DMS 273 (cell line): ENCODE measurements around the gene MACROD1.
"Not testable (repeated sequence)": the region's sequence is repeated elsewhere in the genome, so short reads cannot be mapped to it uniquely, and the experiment has no call there.

ENCODE experiments used
- DNase-seq: peaks from one replicate; lab custom pipeline; 2025; ENCODE audit not compliant: unreplicated experiment; lab: John Stamatoyannopoulos, UW

The MACROD1 gene

DNA sequence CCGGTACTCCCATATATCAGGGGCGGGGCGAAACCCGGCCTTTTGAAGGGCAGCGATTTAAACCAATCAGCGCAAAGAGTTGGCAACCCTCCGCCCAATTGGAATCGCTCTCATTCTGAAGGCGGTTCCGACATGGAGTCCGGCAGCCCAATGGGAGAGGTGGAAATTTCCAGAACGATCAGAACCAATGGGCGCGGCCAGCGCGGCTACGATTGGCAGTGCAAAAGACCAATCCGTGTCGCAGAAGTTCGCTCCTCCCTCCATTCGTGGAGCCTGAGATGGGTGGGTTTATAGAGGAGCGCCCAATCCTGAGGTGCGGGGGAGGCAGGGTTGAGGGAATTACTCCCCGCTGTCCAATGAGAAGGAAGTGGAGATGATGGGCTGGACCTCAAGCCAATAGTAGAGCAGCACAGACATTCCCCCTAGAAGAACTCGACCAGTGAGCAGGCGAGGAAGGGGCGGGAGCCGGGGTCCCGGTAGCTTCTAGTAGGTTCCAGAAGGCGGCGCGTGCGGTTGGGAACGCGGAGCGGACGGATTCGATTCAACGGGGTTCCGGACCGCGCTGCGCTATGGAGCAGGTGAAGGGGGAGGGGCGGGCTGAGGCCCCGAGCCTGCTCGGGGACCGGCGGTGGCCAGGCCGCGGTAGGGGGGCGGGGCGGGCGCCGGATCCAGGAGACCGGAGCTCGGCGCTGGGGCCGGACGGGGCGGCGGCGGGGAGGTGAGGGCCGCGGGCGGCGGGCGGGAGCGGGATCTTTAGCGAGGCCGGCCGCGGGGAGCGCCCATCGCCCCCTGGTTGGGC lies 20.0 kb upstream of the MACROD1 start, which contains the start of gene STIP1:
Gene STIP1, plus strand, starts transcription at position 479 of the 799 bp plus-strand sequence. Its CDS starts 91 bp downstream, at position 570.
- DNase-seq = peak; percentile 99

GRCh38 chr11:64185175-64185692 lies 19.3 kb upstream of the MACROD1 start:
- DNase-seq = peak; percentile 74

- no peak for DNase-seq
Observed at GRCh38 chr11:64183890-64184289, 18.0 kb upstream of the MACROD1 start.

DNA sequence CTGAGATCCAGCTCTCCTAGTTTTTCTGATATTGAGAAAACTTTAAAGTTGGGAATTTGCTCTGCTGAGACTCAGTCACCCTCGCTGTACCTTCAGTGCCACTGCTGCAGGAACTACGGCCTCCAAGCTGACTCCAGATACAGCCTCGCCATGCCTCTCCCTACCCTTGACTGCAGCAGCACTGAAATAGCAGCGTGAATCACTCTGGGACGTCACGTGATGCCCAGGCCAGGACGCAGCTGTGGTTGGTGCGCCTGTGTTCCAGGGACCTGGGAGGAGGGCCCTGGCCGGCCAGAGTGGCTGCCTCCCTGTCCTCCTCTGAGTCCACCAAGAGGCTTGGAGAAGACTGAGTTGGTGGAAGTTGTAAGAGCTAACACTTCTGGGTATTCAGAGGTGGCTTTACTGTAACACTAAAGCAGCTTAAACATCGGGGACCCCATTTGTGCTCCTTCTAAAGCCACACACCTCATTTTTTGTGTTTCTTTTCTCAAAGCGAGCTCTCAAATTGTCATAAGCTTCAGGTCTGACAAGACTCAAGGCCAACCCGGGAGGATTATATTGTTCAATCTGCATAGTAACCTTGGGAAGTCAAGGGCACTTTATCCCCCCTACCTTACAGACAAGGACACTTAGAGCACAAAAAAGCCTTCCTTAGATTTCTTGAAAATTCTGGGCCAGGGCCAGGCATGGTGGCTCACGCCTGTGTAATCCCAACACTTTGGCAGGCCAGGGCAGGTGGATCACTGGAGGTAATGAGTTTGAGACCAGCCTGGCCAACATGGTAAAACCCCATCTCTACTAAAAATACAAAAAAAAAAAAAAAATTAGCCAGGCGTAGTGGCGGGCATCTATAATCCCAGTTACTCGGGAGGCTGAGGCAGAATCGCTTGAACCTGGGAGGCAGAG lies 15.8 kb upstream of the MACROD1 start:
- peak; percentile 88 for DNase-seq

- DNase-seq = peak; percentile 72
Observed at GRCh38 chr11:64180891-64181290, 15.0 kb upstream of the MACROD1 start.

- DNase-seq = no peak
Observed at GRCh38 chr11:64178951-64179639, 13.2 kb upstream of the MACROD1 start.

DNA sequence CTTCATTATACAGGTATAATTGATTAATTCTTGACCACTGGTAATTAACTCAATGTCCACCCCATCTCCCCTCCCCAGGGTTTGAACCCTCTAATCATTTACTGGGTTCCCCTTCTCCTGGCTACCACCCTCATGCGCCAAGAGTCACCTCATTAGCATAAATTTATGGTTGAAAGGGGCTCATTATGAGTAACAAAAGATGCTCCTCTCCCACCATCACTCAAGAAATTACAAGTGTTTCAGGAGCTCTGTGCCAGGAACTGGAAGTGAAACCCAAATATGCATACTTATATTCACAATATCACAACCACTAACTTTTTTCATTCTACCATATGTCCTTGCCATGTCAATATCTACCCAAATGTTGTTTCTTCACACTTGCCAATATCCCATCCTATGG lies 12.3 kb upstream of the MACROD1 start:
- DNase-seq = no peak

- no peak for DNase-seq
Observed at GRCh38 chr11:64176751-64177150, 10.8 kb upstream of the MACROD1 start.

DNA sequence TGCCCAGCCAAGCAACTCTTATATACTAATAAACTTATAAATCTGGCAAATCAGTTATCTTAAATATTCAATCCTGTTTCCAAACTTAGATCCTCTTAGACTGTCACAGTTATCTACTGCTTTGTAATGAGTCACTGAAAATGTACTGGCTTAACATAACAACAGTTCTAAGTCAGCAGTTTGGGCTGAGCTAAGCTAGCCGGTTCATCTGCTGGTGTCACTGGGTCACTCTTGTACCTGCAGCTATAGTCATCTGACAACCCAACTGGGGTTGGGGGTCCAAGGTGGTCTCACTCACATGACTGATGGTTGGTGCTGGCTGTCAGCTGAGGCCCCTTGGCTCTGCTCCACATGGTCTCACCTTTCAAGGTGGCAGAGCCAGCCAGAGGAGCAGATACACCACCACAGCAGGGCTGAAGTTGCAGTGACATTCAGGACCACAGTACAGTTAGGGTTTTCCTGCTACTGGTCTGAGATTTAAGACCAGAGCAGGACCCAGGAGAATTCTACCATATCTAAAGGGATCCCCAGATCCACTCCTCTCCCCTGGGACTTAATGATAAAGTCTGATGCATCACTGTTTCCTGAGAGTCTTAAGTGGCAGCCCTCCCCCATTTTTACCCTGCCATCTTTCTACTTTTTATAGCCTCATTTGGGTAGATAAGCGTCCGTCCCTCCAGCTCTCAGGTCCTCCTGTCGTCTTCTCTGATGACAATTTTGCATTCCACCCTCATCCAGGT lies 7.9 kb upstream of the MACROD1 start:
- no peak for DNase-seq

DNA sequence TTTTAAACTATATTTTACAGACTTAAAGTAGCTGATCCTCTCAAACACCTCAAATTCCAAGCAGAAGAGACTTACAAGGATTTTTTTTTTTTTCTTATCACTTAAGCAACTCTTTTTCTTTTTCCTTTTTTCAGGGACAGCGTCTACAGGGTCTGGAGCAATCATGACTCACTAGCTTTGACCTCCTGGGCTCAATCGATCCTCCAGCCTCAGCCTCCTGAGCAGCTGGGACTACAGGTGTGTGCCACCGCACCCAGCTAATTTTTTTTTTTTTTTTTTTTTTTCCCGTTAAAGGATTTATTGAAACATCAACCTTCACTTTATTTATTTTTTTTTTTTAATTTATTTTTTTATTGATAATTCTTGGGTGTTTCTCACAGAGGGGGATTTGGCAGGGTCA lies 4.5 kb upstream of the MACROD1 start:
- no peak for DNase-seq

DNA sequence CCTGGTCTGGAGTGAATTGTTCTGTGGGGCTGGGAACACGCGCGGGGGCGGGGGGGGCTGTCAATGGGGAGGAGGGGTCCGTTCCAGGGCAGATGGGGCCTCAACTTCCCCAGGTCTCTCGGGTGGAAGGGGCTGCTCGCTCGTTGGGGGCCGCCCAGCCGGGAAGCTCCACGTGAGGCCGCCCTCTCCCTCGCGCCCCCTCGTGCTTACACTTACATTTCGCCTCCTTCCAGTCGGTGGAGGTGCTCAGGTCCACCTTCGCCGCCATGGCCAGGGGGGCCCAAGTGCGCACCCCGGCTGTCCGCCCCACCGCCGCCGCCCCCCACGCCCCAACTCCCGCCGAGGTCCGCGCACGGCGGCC lies 452 bp downstream of the MACROD1 start:
- DNase-seq = peak; percentile 65

DNA sequence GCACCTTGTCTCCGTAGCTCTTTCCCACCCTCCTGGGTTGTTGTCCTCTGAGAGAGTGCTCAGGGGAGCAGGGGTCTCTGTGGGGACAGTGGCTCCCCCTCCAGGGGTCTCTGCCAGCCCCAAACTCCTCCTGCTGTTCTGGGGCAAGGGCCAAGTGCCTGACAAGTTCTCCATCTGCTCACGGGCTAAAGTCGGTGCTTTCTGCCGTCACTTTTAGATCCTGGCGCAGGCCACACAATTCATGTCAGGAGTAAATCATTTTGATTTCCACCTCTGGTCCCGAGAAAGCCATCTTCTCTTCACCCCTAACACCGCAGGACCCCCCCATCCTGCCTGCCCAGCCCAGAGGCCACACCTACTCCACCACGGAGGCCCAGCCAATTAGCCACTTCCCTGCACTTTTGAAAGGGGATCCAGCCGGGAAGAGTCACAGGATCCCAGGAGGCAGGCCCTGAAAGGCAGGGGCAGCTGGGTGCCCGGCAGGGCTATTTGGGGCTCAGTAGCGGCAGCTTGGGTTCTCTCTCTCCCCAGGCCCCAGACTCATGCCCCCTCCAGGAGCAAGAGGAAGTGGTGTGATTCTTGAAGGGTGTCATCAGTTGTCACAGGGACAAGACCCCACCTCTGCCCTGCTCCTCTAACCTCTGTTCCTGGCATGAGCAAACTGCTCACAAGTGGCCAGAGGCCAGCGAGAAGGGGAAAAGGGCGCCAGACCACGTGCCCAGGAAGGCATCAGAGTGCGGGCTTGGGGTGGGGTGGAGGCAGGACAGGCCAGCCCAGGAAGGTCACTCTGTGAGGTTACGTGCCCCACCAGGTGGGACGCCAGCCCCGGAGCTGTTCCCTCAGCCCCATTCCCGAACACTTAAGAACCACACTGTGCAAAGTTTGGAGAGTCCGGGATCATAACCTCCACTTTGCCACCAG lies 1.3 kb downstream of the MACROD1 start:
- peak; percentile 81 for DNase-seq

GRCh38 chr11:64163951-64164350 lies 2.0 kb downstream of the MACROD1 start:
- DNase-seq = peak; percentile 38

GRCh38 chr11:64162769-64163168 lies 3.1 kb downstream of the MACROD1 start:
- DNase-seq = not testable (repeated sequence)

GRCh38 chr11:64161037-64161436 lies 4.9 kb downstream of the MACROD1 start:
- DNase-seq = no peak

GRCh38 chr11:64157631-64158394 lies 8.1 kb downstream of the MACROD1 start:
- no peak for DNase-seq

GRCh38 chr11:64156235-64157011 lies 9.5 kb downstream of the MACROD1 start:
- DNase-seq = peak; percentile 53

DNA sequence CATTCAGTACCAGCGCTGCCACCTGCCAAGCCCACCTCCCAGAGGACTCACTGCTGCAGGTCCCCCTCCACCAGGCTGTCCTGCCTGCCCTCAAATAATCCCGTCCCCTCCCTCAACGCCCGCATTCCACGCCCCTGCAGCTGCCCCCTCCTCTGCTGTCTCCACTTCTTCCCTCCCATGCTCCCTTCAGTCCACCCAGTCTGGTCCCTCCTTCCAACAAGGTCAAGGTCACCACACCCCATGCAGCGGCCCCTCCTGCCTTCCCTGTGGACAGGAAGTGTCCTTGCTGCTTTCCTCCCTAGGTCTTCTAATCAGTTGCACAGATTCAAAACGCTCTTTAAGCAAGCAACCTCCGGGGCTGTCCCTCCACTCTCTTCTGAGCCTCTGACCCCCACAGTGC lies 12.1 kb downstream of the MACROD1 start:
- no peak for DNase-seq
